Activated T-helper 1 cell treated with Interleukin-2 at 50 U/mL for 16 hours (primary cell): ENCODE data around the gene NRG3.

ENCODE experiments used
- DNase-seq: peaks from one replicate; pipeline ENCODE4 v3.0.0-alpha.2; 2020; ENCODE audit warnings: low read depth

NRG3 gene

DNA sequence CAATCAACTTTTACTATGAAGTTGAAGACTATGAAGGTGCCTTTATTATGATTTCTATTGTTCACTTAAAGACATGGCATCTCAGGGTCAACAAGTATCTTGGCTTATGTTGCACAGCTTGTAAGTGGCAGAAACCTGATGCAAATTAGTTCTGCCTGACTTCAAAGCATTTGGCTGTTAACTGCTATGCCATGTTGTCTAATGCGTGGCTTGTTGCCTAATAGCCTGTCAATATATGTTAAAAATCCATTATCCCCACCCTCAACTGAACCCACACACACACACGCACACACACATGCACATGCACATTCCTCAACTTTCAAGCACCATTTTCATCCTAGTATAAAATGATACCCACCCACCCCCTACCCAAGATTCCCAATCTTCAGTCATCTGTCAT lies 217.1 kb downstream of the NRG3 start:
- DNase-seq: no peak

- no peak for DNase-seq
These were observed 249.7 kb downstream of the NRG3 start for GRCh38 chr10:82124713-82125112.

DNA sequence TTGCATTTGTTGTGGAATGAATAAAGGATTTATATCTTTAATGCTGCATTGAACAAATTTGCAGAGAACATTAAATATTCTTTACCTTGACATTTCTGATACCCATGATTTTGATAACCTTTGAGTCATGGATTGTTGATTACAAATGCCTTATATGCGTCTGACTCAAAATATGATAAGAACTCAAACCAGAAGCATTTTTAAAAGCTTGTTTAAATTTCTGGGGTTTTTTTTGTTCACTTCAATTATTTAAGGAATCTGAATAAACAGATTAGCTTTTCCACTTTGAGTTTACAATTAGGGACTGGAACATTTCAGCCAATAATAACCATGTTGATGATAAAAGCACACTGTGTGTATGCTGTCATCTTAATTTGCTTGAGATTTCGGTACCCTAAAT lies 253.5 kb downstream of the NRG3 start:
- no peak for DNase-seq

- no peak for DNase-seq
These were observed 261.1 kb downstream of the NRG3 start for GRCh38 chr10:82136103-82136502.

DNA sequence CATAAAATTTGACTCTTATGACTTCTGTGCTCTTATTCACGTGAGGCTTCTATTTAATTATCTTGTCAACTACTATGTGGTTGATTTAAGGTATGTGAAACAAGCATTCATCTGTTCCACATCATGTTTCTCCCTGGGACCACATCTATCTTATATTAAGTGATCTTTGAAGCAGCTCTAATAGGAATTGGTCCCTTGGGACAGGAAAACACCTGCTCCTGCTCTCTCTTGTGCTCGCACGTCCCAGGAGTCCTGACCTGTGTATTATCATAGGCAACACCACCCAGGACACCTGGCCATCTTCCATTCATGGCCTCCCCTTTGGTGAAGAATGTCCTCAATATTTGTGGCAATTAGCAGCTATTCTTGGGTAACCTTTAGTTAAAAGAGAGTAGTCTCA lies 269.2 kb downstream of the NRG3 start:
- no peak for DNase-seq

- DNase-seq: no peak
These were observed 273.8 kb downstream of the NRG3 start for GRCh38 chr10:82148764-82149163.

GRCh38 chr10:82149674-82150073 lies 274.7 kb downstream of the NRG3 start:
- no peak for DNase-seq

- no peak for DNase-seq
These were observed 275.3 kb downstream of the NRG3 start for GRCh38 chr10:82150123-82150900.

DNA sequence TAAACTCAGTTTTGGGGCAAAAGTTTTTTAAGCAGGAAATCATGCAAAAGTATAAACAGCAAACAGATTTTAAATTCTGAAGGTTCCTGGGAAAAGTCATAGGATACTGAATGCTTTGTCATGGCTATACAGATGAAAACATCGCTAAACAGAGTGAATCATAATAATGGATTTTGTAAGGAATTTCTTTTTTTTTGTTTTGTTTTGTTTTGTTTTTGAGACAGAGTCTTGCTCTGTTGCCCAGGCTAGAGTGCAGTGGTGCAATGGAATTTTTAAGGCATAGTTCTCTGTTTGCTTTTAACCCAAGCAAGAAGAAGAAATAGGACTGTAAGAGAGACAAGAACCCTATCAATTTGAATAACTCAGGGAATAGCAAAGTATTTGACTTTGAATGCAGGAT lies 285.3 kb downstream of the NRG3 start:
- DNase-seq: no peak

GRCh38 chr10:82161264-82161663 lies 286.3 kb downstream of the NRG3 start:
- no peak for DNase-seq

DNA sequence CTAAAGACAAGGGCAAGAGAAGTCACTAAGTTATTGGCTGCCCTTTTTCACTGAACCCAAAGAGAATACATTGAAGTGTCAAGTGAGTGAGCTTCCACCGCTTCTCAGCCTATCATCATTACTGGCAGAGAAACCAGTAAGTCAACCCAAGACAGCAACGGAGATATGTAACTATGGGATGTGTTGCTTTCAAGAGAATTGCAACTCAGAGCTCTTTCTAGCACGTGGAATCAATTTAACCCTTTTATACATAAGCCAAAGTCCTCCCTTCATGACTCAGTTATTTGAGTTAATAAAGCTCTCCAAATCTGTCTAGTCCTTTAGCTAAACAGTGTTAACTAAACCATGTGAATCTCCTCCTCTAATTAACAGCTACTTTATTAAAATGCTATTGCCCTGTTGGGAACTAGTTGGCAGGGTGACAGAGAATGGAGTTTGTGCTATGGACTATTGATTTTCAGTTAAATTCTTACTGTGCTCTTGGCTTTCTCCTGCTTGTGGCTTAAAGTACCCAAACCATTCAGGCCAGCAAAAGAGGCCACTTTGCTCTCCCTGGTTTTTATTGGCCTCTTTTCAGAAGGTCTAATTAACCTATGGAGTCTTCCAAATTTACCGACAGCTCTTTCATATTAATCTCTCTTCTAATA lies 287.7 kb downstream of the NRG3 start:
- no peak for DNase-seq

DNA sequence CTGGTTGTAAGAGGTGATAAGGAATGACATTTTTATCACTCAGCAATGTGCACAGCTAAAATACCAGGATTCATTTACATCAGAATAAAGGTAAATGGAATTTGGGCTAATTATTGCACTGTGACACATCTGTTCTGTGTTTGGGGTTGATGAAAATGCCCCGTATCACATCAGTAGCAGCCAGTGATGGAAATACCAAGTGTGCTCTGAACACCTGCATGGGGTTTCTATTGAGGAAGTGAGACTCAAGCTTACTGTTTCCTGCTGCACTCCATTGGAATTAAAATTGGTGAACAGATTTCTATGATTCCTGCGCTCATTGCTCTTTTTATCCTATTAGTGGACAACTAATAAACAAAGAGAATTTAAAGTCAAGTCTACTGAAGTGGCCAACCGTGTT lies 296.9 kb downstream of the NRG3 start:
- no peak for DNase-seq

- DNase-seq: no peak
These were observed 301.6 kb downstream of the NRG3 start for GRCh38 chr10:82176587-82176986.

DNA sequence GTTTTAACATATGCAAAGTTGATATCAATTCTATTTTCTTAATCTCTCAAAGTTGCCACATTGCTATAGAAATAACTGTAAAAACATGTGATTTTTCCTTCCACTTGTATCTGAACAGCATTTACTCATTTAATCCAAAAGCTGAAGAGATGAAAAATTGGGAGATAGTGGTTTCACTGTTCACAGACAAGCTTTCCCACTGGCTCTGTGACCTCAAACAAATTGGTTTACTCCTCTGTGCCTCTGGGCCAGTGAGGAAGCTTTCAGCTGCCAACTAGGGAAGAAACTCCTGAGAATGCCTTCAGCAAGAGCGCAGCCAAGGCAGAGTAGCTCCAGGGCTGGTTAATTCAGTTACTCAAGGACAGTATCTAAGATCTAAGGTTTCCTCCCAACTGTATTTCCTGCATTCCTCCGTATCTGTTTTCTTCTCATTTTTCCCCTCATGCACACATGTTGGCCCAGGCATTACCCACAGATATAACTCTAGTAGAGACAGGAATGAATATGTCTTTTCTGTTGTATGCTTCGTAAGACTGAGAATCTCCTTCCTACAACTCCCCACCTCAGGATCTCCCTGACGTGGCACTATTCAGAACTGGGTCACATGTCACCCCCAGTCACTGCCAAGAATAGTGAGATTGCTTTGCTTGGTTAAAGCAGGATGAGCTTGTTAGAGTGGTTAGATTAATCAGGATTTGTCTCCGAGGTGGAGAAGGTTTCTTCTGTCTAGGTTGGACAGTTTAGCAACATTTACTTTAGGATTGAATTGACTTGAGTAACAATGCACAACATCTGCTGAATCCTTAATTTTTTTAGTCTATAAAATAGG lies 315.7 kb downstream of the NRG3 start:
- DNase-seq: no peak

DNA sequence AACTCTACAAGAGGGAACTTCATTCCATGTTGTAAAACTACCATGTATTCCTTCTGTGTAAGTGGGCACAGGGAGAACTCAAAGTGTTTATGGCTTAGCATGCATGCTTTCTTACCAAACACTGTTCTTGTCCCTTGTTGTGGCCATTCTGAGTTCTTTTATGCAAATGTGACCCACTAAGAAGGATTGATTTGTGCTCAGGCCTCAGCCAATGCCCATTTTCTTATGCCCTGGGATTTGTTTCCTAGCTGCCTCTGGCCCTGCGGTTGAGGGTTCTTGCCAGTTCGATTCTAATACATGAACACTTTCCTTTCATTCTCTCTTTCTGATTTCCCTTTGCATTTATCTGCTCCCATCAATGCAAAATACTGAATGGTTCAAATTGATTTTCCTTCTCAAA lies 316.7 kb downstream of the NRG3 start:
- no peak for DNase-seq

DNA sequence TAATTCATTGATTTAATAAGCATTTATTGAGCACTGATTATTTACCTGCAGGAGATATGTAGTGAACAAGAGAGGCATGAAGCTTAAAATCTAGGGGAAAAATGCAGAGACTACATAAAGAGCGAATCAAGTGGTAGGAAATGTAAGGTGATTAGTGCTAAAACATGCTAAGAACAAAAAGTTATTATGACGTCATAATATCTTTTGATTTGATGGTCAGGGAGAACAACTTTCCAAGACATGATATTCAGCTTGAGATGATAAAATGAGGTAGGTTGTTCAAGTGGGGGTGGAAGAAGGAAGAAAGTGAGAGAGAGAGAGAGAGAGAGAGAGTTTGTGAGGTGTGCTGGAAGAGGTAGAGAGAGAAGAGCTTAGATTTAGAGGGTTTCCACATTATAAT lies 317.7 kb downstream of the NRG3 start:
- DNase-seq: no peak

DNA sequence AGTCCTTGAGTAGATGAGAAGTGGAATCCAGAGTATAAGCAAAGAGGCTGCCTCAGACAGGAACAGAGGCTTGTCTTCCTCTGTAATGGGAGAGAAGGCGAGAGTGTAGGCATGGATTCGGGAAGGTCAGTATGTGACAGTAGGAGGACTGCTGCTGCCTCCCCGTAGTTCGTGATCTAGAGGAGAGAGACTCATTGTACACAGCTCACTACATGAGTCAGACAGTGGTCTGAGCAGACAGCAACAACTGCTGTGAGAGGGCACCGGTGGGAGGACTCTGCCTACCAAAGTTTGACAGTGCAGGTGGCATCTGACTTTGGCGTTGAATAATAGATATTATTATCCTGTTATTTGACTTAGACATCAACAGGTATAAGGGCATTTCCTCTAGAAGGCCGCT lies 319.4 kb downstream of the NRG3 start:
- no peak for DNase-seq

GRCh38 chr10:82206831-82207230 lies 331.8 kb downstream of the NRG3 start:
- no peak for DNase-seq

GRCh38 chr10:82208726-82209125 lies 333.7 kb downstream of the NRG3 start:
- no peak for DNase-seq

- no peak for DNase-seq
These were observed 335.3 kb downstream of the NRG3 start for GRCh38 chr10:82210331-82210730.

- DNase-seq: no peak
These were observed 336.4 kb downstream of the NRG3 start for GRCh38 chr10:82211346-82211745.

DNA sequence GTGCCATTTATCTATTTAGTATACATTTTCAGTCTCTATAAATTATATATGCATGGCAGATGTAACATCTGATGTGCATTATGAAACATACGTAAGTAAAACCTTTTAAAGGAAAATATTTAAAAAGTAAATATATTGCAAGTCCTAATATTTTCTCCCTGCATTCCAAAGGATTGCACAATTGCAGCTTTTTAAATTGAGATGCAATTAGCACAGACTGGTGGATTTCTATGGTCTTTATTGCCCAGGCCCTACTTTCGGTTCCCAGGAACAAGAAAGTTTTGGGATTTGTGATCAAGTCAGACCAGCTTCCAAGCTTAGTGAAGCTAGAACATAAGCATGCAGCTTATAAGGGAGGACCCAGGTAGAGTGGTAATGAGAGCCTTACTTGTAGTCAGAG lies 337.8 kb downstream of the NRG3 start:
- DNase-seq: no peak

- DNase-seq: no peak
These were observed 338.8 kb downstream of the NRG3 start for GRCh38 chr10:82213784-82214183.
